Measurements from ENCODE around the gene HMOX1.
A peak's percentile ranks its signal among the peaks of the same experiment; 100 is the strongest.

The HMOX1 gene, protein sequence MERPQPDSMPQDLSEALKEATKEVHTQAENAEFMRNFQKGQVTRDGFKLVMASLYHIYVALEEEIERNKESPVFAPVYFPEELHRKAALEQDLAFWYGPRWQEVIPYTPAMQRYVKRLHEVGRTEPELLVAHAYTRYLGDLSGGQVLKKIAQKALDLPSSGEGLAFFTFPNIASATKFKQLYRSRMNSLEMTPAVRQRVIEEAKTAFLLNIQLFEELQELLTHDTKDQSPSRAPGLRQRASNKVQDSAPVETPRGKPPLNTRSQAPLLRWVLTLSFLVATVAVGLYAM

DNA sequence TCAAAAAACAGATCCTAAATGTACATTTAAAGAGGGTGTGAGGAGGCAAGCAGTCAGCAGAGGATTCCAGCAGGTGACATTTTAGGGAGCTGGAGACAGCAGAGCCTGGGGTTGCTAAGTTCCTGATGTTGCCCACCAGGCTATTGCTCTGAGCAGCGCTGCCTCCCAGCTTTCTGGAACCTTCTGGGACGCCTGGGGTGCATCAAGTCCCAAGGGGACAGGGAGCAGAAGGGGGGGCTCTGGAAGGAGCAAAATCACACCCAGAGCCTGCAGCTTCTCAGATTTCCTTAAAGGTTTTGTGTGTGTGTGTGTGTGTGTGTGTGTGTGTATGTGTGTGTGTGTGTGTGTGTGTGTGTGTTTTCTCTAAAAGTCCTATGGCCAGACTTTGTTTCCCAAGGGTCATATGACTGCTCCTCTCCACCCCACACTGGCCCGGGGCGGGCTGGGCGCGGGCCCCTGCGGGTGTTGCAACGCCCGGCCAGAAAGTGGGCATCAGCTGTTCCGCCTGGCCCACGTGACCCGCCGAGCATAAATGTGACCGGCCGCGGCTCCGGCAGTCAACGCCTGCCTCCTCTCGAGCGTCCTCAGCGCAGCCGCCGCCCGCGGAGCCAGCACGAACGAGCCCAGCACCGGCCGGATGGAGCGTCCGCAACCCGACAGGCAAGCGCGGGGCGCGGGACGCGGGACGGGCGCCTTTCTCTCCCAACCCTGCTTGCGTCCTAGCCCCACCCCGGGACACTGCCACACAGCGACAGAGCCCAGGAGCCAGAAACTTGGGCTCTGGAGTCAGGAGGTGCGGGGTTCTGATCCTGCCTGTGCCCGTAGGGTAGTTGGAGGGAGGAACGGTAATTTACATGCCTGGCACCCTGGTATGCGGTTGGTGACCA is at the start of gene HMOX1:
TSS of gene HMOX1 (plus strand) at position 560 of the 887 bp plus-strand sequence. CDS start at position 638, 78 bp downstream.
- peak; percentile 60 for DNase-seq

- DNase-seq, result no peak
These were observed 48.6 kb upstream of the HMOX1 start for GRCh38 chr22:35332278-35332677.

GRCh38 chr22:35333220-35333619 is 47.7 kb upstream of the HMOX1 start:
- DNase-seq, result no peak

GRCh38 chr22:35334004-35334403 is 46.9 kb upstream of the HMOX1 start:
- DNase-seq, result no peak

GRCh38 chr22:35335468-35335867 is 45.4 kb upstream of the HMOX1 start:
- DNase-seq, result no peak

- DNase-seq, result no peak
These were observed 44.7 kb upstream of the HMOX1 start for GRCh38 chr22:35335936-35336781.

- peak; percentile 32 for DNase-seq
These were observed 43.0 kb upstream of the HMOX1 start for GRCh38 chr22:35337932-35338331.

GRCh38 chr22:35341090-35341874 is 39.6 kb upstream of the HMOX1 start:
- DNase-seq, result no peak

DNA sequence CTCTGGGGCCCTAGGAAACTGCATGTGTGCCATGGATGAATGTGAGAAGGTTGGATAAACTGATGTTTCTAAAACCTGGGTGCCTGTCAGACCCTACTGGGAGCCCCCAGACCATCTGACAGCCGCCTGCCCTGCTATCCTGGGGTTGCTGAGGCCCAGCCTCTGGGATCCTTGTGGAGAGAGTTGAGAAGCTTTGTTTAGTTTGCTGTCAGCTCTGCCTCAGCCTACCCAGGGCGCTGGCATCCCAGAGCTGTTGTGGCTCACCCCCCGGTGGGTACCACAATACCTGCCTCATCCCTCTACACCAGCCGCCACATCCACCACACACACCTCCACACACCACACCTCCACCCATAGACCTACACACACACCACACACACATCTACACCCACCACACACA is 38.5 kb upstream of the HMOX1 start:
- no peak for DNase-seq

DNA sequence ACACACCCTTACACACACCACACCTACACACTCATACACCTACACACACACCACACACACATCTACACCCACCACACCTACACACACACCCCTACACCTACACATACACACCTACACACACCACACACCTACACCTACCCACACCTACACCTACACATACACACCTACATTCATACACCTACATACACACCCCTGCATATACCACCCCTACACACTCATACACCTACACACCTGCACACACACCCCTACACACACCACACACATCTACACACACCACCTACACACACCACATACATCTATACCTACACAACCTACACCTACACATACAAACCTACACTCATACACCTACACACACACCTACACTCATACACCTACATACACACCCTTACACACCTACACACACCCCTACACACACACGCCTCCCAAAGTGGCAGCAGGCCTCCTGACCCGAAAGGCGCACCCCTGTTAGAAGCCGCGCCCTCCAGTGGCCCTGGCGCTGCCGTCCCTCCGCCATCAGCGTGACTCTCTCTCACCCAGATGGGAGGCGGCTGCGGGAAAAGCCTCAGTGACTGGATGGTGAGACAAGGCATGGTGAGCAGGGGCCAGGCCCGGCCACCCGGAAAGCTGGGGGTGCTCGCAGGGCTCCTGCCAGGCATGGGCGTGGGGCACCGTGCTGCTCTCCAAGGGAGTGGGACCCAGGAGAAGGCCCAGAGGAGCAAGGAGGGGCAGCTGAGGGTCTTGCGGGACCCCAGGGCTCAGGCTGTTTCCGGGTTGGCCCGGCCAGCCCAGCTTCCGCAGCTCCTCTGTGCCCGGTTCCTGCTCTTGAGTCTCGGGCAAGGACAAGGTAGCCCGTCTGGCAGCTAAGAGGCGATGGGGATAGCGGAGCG is 37.0 kb upstream of the HMOX1 start:
- no peak for DNase-seq

- no peak for DNase-seq
These were observed 35.8 kb upstream of the HMOX1 start for GRCh38 chr22:35344956-35345690.

- DNase-seq, result no peak
These were observed 34.9 kb upstream of the HMOX1 start for GRCh38 chr22:35345808-35346505.

GRCh38 chr22:35346596-35347220 is 34.2 kb upstream of the HMOX1 start:
- DNase-seq, result no peak

GRCh38 chr22:35347462-35347861 is 33.4 kb upstream of the HMOX1 start:
- no peak for DNase-seq

DNA sequence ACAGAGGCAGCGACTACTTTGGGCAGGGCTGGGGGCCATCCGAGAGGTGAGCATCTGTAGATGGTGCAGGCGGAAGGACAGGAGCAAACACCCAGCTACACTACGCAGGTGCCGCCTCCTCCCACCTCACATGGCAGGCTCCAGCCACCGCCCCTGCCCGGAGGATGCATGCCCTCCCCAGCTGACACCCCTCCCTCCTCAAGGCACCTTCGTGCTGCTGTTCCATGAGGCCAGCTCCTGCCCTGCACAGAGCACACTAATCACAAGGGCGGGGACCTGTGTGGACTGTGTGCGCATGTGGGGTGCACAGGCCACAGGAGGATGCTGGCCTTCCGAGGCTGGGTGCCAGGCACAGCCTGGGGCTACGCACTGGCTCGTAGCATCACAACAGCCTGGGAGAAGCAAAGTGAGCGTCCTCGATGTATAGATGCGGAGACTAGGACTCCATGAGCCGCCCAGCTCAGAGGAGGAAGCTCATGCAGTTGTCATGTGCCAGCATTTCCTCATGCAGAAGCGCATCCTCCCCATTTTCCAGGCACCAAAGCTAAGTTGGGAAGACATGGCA is 32.8 kb upstream of the HMOX1 start:
- DNase-seq, result no peak

GRCh38 chr22:35348703-35349102 is 32.2 kb upstream of the HMOX1 start:
- DNase-seq, result no peak

DNA sequence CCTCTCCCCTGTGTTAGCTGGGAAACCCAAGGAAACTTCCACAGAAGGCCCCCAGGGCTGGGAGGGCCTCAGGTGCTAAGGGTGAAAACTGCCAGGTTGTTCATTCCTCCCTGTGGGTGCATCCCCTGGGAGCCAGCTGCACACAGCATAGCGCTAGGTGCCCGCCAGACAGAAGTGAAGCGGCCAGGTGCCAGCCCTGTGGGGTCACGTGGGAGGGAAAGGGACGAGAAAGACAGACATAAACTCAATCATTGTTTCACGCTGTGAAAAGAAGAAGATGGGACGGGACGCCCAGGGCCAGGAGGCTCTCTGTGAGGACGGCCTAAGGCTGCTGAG is 31.6 kb upstream of the HMOX1 start:
- no peak for DNase-seq

DNA sequence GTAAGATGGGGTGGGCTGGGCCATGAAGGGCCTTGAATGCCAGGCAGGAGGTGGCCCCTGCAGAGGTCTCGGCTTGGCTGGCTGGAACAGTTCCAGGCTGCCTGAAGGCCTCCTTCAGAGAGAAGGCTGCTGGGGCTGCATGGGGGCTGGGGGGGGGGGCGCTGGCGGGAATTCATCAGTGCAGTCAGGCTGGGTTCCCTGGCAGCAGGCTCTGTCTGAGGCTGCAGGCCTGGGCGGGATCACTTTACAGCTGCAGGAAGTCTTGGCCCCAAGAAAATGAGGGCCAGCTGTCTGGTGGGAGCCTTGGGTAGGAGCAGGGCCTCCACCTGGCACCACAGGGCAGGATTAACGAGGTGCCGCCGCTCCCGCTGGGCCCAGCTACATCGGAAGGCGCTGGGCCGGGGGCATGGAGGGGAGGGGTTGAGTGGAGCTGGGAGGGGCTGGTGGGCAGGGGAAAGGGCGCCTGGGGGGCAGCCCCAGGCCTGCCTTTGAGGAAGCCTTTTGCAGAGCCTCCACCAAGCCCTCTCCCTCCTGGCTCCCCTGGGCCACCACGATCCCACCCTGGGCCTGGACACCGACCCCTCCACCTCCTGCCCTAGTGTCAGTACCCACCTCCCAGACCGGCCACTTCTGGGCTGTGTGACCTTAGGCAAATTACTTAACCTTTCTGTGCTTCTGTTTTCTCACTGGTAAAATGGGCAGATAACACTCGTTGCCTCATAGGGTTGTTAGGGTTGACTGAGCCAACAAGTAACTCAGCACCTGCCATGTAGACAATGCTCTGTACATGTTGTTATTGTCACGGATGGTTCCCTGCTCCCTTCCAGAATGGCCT is 31.0 kb upstream of the HMOX1 start:
- no peak for DNase-seq
